HFFc6 (cell line): ENCODE measurements around the gene EXOC6. TPM values are rescaled to one million over a fixed set of nuclear protein-coding genes. Genes with fewer than 3 reads are reported as not detected.

Source experiments
- DNase-seq: peaks from one replicate; pipeline ENCODE4 v3.0.0-alpha.2; 2018
- H3K27ac Mint-ChIP-seq: 2 replicates; pipeline ENCODE4 v1.8.0; 2020; ENCODE audit warnings: mild to moderate bottlenecking, mixed read lengths
- H3K27me3 Mint-ChIP-seq: 2 replicates; pipeline ENCODE4 v1.8.0; 2021; ENCODE audit warnings: mild to moderate bottlenecking, moderate library complexity, mixed read lengths; ENCODE audit not compliant: insufficient read depth
- H3K36me3 Mint-ChIP-seq: 2 replicates; pipeline ENCODE4 v1.8.0; 2021; ENCODE audit warnings: low read depth, mixed read lengths
- H3K4me1 Mint-ChIP-seq: 2 replicates; pipeline ENCODE4 v1.8.0; 2020; ENCODE audit warnings: low read depth, mixed read lengths
- H3K4me3 Mint-ChIP-seq: 2 replicates; pipeline ENCODE4 v1.8.0; 2020; ENCODE audit warnings: mild to moderate bottlenecking, moderate library complexity, mixed read lengths
- H3K9me3 Mint-ChIP-seq: 2 replicates; pipeline ENCODE4 v1.8.0; 2020; ENCODE audit warnings: mild to moderate bottlenecking, mixed read lengths
- CTCF ChIP-seq: fragments of 200-600 bp; sonication (generic); IDR thresholded peaks from 2 replicates; pipeline ENCODE4 v1.5.0; 2021; ENCODE audit warnings: antibody characterized with exemption, mild to moderate bottlenecking
- long read RNA-seq: library from polyadenylated mRNA; unstranded; transcript quantifications from one replicate; pipeline ENCODE4 v2.0.0, GENCODE V29; 2019
- total RNA-seq, 6 experiments: library from RNA; stranded (reverse); fragmentation: NEBNext Ultra II Directional; extraction: Animal tissue kit (Norgen Biotek cat#: 25700); gene quantifications; 2 replicates in 1 of 6; 3 replicates in 5 of 6; pipeline ENCODE4 v1.2.3, GENCODE V29; 2021

Gene EXOC6
- 1 to 10 TPM; 5.7 to 8.6 (median 6.3) TPM for total RNA-seq
- long read RNA-seq, partial matches to known transcripts, result 3 of 4 reads
- long read RNA-seq, other reads (novel, unspliced or antisense), result 1 of 4 reads

GRCh38 chr10:92848441-92849233 lies at the start of gene EXOC6:
TSS of gene EXOC6 (plus strand) at chr10:92848520. CDS start at chr10:92848534, 14 bp downstream.
- H3K27ac Mint-ChIP-seq, result peak within 1 kb of the TSS; percentile 41; the same call in 1 of the 2 replicates
- peak within 1 kb of the TSS; percentile 87 for H3K4me3 Mint-ChIP-seq
- DNase-seq, result peak; percentile 52
- peaks cover 39% of the 10 kb centered on the region for H3K4me1 Mint-ChIP-seq
- no peaks in the 10 kb centered on the region; the same call in 1 of the 2 replicates for H3K9me3 Mint-ChIP-seq
- H3K27me3 Mint-ChIP-seq, result peaks cover 4% of the 10 kb centered on the region
- peak; percentile 51 for TF ChIP-seq CTCF
- no peaks in the 10 kb centered on the region for H3K36me3 Mint-ChIP-seq

- Mint-ChIP-seq H3K4me1 (no peaks in the 10 kb centered on the region), H3K27me3 (peaks cover 7% of the 10 kb centered on the region), H3K9me3 (peaks cover 6% of the 10 kb centered on the region), H3K36me3 (peaks cover 4% of the 10 kb centered on the region; the same call in 1 of the 2 replicates), H3K27ac (no peak overlapping the region), H3K4me3 (no peak overlapping the region)
- DNase-seq, result no peak
- TF ChIP-seq CTCF, result no peak
Measured at GRCh38 chr10:92799568-92799967, 48.8 kb upstream of the EXOC6 start.

DNA sequence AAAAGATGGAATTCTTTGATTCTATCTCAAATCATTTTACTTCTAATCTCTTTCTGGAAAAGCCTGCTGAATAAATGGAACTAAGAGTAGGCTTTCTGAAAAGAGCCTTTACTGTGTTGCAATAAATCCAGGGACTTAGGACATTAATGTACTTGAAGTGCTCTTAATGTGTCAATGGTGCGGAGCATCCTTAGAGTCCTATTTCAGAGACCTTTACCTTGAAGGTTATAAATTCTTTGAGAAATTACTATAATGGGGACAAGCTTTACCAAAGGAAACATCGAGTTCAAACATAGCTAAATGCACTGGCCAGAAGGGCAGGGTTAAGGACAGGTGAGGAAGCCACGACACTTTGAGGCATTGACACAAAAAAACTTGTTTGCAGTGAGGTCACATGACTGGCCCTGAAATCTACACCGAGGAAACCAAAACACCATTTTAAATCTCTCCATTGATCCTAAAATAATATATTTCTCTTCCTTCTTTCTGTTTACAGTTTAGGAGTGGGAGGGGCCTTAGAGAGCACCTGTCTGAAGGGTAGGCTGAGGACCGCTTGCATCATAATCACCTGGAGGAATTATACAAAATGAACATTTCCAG lies 48.1 kb upstream of the EXOC6 start:
- Mint-ChIP-seq H3K27me3 (peaks cover 4% of the 10 kb centered on the region), H3K36me3 (peaks cover 4% of the 10 kb centered on the region; the same call in 1 of the 2 replicates), H3K27ac (no peak overlapping the region), H3K4me1 (no peaks in the 10 kb centered on the region), H3K9me3 (peaks cover 6% of the 10 kb centered on the region), H3K4me3 (no peak overlapping the region)
- DNase-seq, result no peak
- no peak for TF ChIP-seq CTCF

- no peak for TF ChIP-seq CTCF
- no peaks in the 10 kb centered on the region for H3K36me3 Mint-ChIP-seq
- H3K27me3 Mint-ChIP-seq, result no peaks in the 10 kb centered on the region; the same call in none of the 2 replicates
- no peak overlapping the region for H3K27ac Mint-ChIP-seq
- DNase-seq, result no peak
- peaks cover 1% of the 10 kb centered on the region for H3K9me3 Mint-ChIP-seq
- H3K4me3 Mint-ChIP-seq, result no peak overlapping the region
- H3K4me1 Mint-ChIP-seq, result no peaks in the 10 kb centered on the region
Measured at GRCh38 chr10:92801978-92802872, 46.1 kb upstream of the EXOC6 start.

DNA sequence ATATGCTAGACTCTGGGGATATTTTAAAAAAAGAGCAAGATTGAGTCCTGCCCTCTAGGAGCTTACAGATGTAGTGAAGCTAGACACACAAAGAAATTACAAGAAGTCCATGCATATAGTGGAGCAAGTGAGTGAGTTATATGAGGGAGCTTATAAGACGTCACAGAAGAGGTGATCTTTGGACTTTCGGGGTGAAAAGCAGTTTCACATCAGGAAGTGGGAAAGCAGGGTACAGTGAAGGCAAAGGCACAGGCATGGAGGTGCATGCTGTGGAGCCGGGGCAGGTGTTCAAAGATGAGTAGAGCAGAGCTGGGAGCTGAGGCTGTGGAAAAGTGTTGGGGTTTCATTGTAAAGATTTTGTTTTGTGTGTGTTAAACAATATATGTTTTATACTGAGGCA lies 38.5 kb upstream of the EXOC6 start:
- Mint-ChIP-seq H3K4me1 (peaks cover 12% of the 10 kb centered on the region), H3K27ac (no peak overlapping the region), H3K27me3 (peaks cover 7% of the 10 kb centered on the region; the same call in 1 of the 2 replicates), H3K36me3 (no peaks in the 10 kb centered on the region), H3K4me3 (no peak overlapping the region), H3K9me3 (no peaks in the 10 kb centered on the region)
- TF ChIP-seq CTCF, result no peak
- no peak for DNase-seq
